ENCODE measurements around the gene HES4.
A peak's percentile ranks its signal among the peaks of the same experiment; 100 is the strongest.

HES4 gene

GRCh38 chr1:999725-1000356 lies at the start of gene HES4:
Gene HES4 (minus strand): TSS chr1:1000097. CDS start chr1:999973, 124 bp downstream.
- Histone ChIP-seq H3K27ac (ENCODE audit: low read depth, low read length) (peak within 1 kb of the TSS; percentile 75), H3K4me1 (ENCODE audit: control insufficient read depth, insufficient read depth, low read length) (no peaks in the 10 kb centered on the region; the same call in 1 of the 2 replicates), H3K27me3 (ENCODE audit: control insufficient read depth, insufficient read depth, low read length) (peaks cover 90% of the 10 kb centered on the region), H3K36me3 (ENCODE audit: control insufficient read depth, insufficient read depth, low read length) (no peaks in the 10 kb centered on the region), H3K9me3 (ENCODE audit: control insufficient read depth, insufficient read depth, low read length) (no peaks in the 10 kb centered on the region), H3K9ac (ENCODE audit: low read depth, low read length) (peak within 1 kb of the TSS; percentile 65; the same call in 1 of the 2 replicates), H3K4me3 (ENCODE audit: low read depth, low read length) (peak within 1 kb of the TSS; percentile 61)

- Histone ChIP-seq H3K36me3 (ENCODE audit: control insufficient read depth, insufficient read depth, low read length) (peaks cover 64% of the 10 kb centered on the region), H3K9ac (ENCODE audit: low read depth, low read length) (no peak overlapping the region), H3K27ac (ENCODE audit: low read depth, low read length) (no peak overlapping the region), H3K4me1 (ENCODE audit: control insufficient read depth, insufficient read depth, low read length) (no peaks in the 10 kb centered on the region), H3K9me3 (ENCODE audit: control insufficient read depth, insufficient read depth, low read length) (no peaks in the 10 kb centered on the region), H3K27me3 (ENCODE audit: control insufficient read depth, insufficient read depth, low read length) (no peaks in the 10 kb centered on the region), H3K4me3 (ENCODE audit: low read depth, low read length) (no peak overlapping the region)
These were observed 48.9 kb upstream of the HES4 start for GRCh38 chr1:1048765-1049164.

GRCh38 chr1:1047963-1048362 lies 48.1 kb upstream of the HES4 start:
- H3K27me3 ChIP-seq (ENCODE audit: control insufficient read depth, insufficient read depth, low read length): no peaks in the 10 kb centered on the region
- no peak overlapping the region for H3K27ac ChIP-seq (ENCODE audit: low read depth, low read length)
- H3K4me1 ChIP-seq (ENCODE audit: control insufficient read depth, insufficient read depth, low read length): no peaks in the 10 kb centered on the region
- H3K36me3 ChIP-seq (ENCODE audit: control insufficient read depth, insufficient read depth, low read length): peaks cover 60% of the 10 kb centered on the region
- H3K4me3 ChIP-seq (ENCODE audit: low read depth, low read length): no peak overlapping the region
- no peak overlapping the region for H3K9ac ChIP-seq (ENCODE audit: low read depth, low read length)
- no peaks in the 10 kb centered on the region for H3K9me3 ChIP-seq (ENCODE audit: control insufficient read depth, insufficient read depth, low read length)

GRCh38 chr1:1047407-1047806 lies 47.5 kb upstream of the HES4 start:
- Histone ChIP-seq H3K4me1 (ENCODE audit: control insufficient read depth, insufficient read depth, low read length) (no peaks in the 10 kb centered on the region), H3K9ac (ENCODE audit: low read depth, low read length) (no peak overlapping the region), H3K27ac (ENCODE audit: low read depth, low read length) (no peak overlapping the region), H3K36me3 (ENCODE audit: control insufficient read depth, insufficient read depth, low read length) (peaks cover 55% of the 10 kb centered on the region), H3K4me3 (ENCODE audit: low read depth, low read length) (no peak overlapping the region), H3K27me3 (ENCODE audit: control insufficient read depth, insufficient read depth, low read length) (no peaks in the 10 kb centered on the region), H3K9me3 (ENCODE audit: control insufficient read depth, insufficient read depth, low read length) (no peaks in the 10 kb centered on the region)

GRCh38 chr1:1046767-1047166 lies 46.9 kb upstream of the HES4 start:
- Histone ChIP-seq H3K4me1 (ENCODE audit: control insufficient read depth, insufficient read depth, low read length) (no peaks in the 10 kb centered on the region), H3K27ac (ENCODE audit: low read depth, low read length) (no peak overlapping the region), H3K4me3 (ENCODE audit: low read depth, low read length) (no peak overlapping the region), H3K9ac (ENCODE audit: low read depth, low read length) (no peak overlapping the region), H3K27me3 (ENCODE audit: control insufficient read depth, insufficient read depth, low read length) (no peaks in the 10 kb centered on the region), H3K9me3 (ENCODE audit: control insufficient read depth, insufficient read depth, low read length) (no peaks in the 10 kb centered on the region), H3K36me3 (ENCODE audit: control insufficient read depth, insufficient read depth, low read length) (peaks cover 48% of the 10 kb centered on the region)

- Histone ChIP-seq H3K36me3 (ENCODE audit: control insufficient read depth, insufficient read depth, low read length) (peaks cover 43% of the 10 kb centered on the region), H3K27me3 (ENCODE audit: control insufficient read depth, insufficient read depth, low read length) (no peaks in the 10 kb centered on the region), H3K9me3 (ENCODE audit: control insufficient read depth, insufficient read depth, low read length) (no peaks in the 10 kb centered on the region), H3K4me3 (ENCODE audit: low read depth, low read length) (no peak overlapping the region), H3K27ac (ENCODE audit: low read depth, low read length) (no peak overlapping the region), H3K4me1 (ENCODE audit: control insufficient read depth, insufficient read depth, low read length) (no peaks in the 10 kb centered on the region), H3K9ac (ENCODE audit: low read depth, low read length) (no peak overlapping the region)
These were observed 46.3 kb upstream of the HES4 start for GRCh38 chr1:1046243-1046642.

GRCh38 chr1:1045129-1045528 lies 45.2 kb upstream of the HES4 start:
- H3K4me1 ChIP-seq (ENCODE audit: control insufficient read depth, insufficient read depth, low read length): no peaks in the 10 kb centered on the region; the same call in 1 of the 2 replicates
- no peak overlapping the region for H3K4me3 ChIP-seq (ENCODE audit: low read depth, low read length)
- no peak overlapping the region for H3K27ac ChIP-seq (ENCODE audit: low read depth, low read length)
- H3K27me3 ChIP-seq (ENCODE audit: control insufficient read depth, insufficient read depth, low read length): peaks cover 4% of the 10 kb centered on the region
- H3K9ac ChIP-seq (ENCODE audit: low read depth, low read length): no peak overlapping the region
- peaks cover 38% of the 10 kb centered on the region for H3K36me3 ChIP-seq (ENCODE audit: control insufficient read depth, insufficient read depth, low read length)
- H3K9me3 ChIP-seq (ENCODE audit: control insufficient read depth, insufficient read depth, low read length): no peaks in the 10 kb centered on the region

GRCh38 chr1:1044455-1045078 lies 44.7 kb upstream of the HES4 start:
- Histone ChIP-seq H3K4me1 (ENCODE audit: control insufficient read depth, insufficient read depth, low read length) (no peaks in the 10 kb centered on the region; the same call in 1 of the 2 replicates), H3K4me3 (ENCODE audit: low read depth, low read length) (no peak overlapping the region), H3K27ac (ENCODE audit: low read depth, low read length) (no peak overlapping the region), H3K27me3 (ENCODE audit: control insufficient read depth, insufficient read depth, low read length) (peaks cover 10% of the 10 kb centered on the region), H3K9ac (ENCODE audit: low read depth, low read length) (no peak overlapping the region), H3K36me3 (ENCODE audit: control insufficient read depth, insufficient read depth, low read length) (peaks cover 38% of the 10 kb centered on the region), H3K9me3 (ENCODE audit: control insufficient read depth, insufficient read depth, low read length) (no peaks in the 10 kb centered on the region)

GRCh38 chr1:1043921-1044320 lies 44.0 kb upstream of the HES4 start:
- peaks cover 38% of the 10 kb centered on the region for H3K36me3 ChIP-seq (ENCODE audit: control insufficient read depth, insufficient read depth, low read length)

GRCh38 chr1:1043411-1043810 lies 43.5 kb upstream of the HES4 start:
- Histone ChIP-seq H3K9me3 (ENCODE audit: control insufficient read depth, insufficient read depth, low read length) (no peaks in the 10 kb centered on the region), H3K36me3 (ENCODE audit: control insufficient read depth, insufficient read depth, low read length) (peaks cover 38% of the 10 kb centered on the region), H3K27me3 (ENCODE audit: control insufficient read depth, insufficient read depth, low read length) (peaks cover 21% of the 10 kb centered on the region), H3K4me1 (ENCODE audit: control insufficient read depth, insufficient read depth, low read length) (no peaks in the 10 kb centered on the region; the same call in 1 of the 2 replicates), H3K27ac (ENCODE audit: low read depth, low read length) (no peak overlapping the region), H3K4me3 (ENCODE audit: low read depth, low read length) (no peak overlapping the region), H3K9ac (ENCODE audit: low read depth, low read length) (no peak overlapping the region)

More at GRCh38 chr1:1043921-1044320, 44.0 kb upstream of the HES4 start:
- Histone ChIP-seq H3K27ac (ENCODE audit: low read depth, low read length) (no peak overlapping the region), H3K4me3 (ENCODE audit: low read depth, low read length) (no peak overlapping the region), H3K9me3 (ENCODE audit: control insufficient read depth, insufficient read depth, low read length) (no peaks in the 10 kb centered on the region), H3K4me1 (ENCODE audit: control insufficient read depth, insufficient read depth, low read length) (no peaks in the 10 kb centered on the region; the same call in 1 of the 2 replicates), H3K9ac (ENCODE audit: low read depth, low read length) (no peak overlapping the region), H3K27me3 (ENCODE audit: control insufficient read depth, insufficient read depth, low read length) (peaks cover 16% of the 10 kb centered on the region)

GRCh38 chr1:1042835-1043234 lies 42.9 kb upstream of the HES4 start:
- no peak overlapping the region for H3K9ac ChIP-seq (ENCODE audit: low read depth, low read length)
- H3K27me3 ChIP-seq (ENCODE audit: control insufficient read depth, insufficient read depth, low read length): peaks cover 27% of the 10 kb centered on the region
- H3K4me3 ChIP-seq (ENCODE audit: low read depth, low read length): no peak overlapping the region
- no peak overlapping the region for H3K27ac ChIP-seq (ENCODE audit: low read depth, low read length)
- peaks cover 37% of the 10 kb centered on the region for H3K36me3 ChIP-seq (ENCODE audit: control insufficient read depth, insufficient read depth, low read length)
- H3K9me3 ChIP-seq (ENCODE audit: control insufficient read depth, insufficient read depth, low read length): no peaks in the 10 kb centered on the region
- H3K4me1 ChIP-seq (ENCODE audit: control insufficient read depth, insufficient read depth, low read length): no peaks in the 10 kb centered on the region; the same call in 1 of the 2 replicates

Data from HUES48 (cell line).